ENCODE data around the gene PAPPA2.

PAPPA2 gene

DNA sequence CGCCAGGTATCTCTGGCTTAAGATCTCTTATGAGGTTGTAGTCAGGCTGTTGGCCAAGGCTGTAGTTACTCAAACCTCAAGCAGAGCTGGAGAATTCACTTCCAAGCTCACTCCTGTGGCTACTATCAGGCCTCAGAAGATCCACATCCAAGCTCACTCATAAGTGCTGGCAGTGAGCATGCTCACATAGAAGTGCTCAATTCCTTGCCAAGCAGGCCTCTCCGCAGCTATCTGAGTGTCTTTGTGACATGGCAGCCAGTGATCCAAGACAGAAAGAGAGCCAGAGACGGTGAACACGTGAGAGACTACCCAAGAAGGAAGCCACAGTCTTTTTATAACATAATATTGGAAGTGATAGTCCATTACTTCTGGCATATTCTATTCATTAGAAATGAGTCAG is 278.2 kb downstream of the PAPPA2 start:
- H3K27me3 ChIP-seq (ENCODE audit: insufficient read depth, low read length), result no peaks in the 10 kb centered on the region
- H3K79me2 ChIP-seq (ENCODE audit: control insufficient read depth, insufficient read depth, low read length, poor library complexity), result no peaks in the 10 kb centered on the region
- no peak overlapping the region for H3K23ac ChIP-seq (ENCODE audit: low read length)
- H3K4me2 ChIP-seq (ENCODE audit: low read length), result no peak overlapping the region
- H3K14ac ChIP-seq (ENCODE audit: low read length), result no peak overlapping the region
- H3K27ac ChIP-seq (ENCODE audit: low read depth, low read length), result no peak overlapping the region
- no peaks in the 10 kb centered on the region for H3K79me1 ChIP-seq (ENCODE audit: low read length)
- no peak overlapping the region for H2BK5ac ChIP-seq (ENCODE audit: low read depth, low read length, poor library complexity)
- H3K4me3 ChIP-seq (ENCODE audit: low read depth, low read length), result no peak overlapping the region
- H3K9ac ChIP-seq (ENCODE audit: low read length), result no peak overlapping the region
- no peaks in the 10 kb centered on the region for H3K4me1 ChIP-seq (ENCODE audit: control insufficient read depth in 1 of 2, insufficient read depth in 2 of 2, low read length in 2 of 2)
- H4K91ac ChIP-seq (ENCODE audit: low read depth, low read length), result no peak overlapping the region
- H2BK12ac ChIP-seq (ENCODE audit: low read length), result no peak overlapping the region
- H4K12ac ChIP-seq (ENCODE audit: low read depth, low read length), result no peak overlapping the region
- no peak overlapping the region for H4K8ac ChIP-seq (ENCODE audit: low read depth, low read length)
- H3K18ac ChIP-seq (ENCODE audit: low read length), result no peak overlapping the region
- H2BK120ac ChIP-seq (ENCODE audit: insufficient read depth, low read length, poor library complexity), result no peak overlapping the region
- peaks cover 2 to 4% of the 10 kb centered on the region in 2 experiments for H3K36me3 ChIP-seq (ENCODE audit: control insufficient read depth in 1 of 2, insufficient read depth in 2 of 2, low read length in 2 of 2)
- no peak overlapping the region for H2AK5ac ChIP-seq (ENCODE audit: low read length)
- no peak overlapping the region for H2AFZ ChIP-seq (ENCODE audit: insufficient read depth, low read length, poor library complexity)
- H3K4ac ChIP-seq (ENCODE audit: low read depth, low read length), result no peak overlapping the region
- H3K9me3 ChIP-seq (ENCODE audit: insufficient read depth, low read depth, low read length), result no peaks in the 10 kb centered on the region
- DNase-seq, result no peak
- no CpG with 5 or more reads among the region's 4 CpGs for WGBS (ENCODE audit: extremely low coverage, insufficient coverage, insufficient read length)

DNA sequence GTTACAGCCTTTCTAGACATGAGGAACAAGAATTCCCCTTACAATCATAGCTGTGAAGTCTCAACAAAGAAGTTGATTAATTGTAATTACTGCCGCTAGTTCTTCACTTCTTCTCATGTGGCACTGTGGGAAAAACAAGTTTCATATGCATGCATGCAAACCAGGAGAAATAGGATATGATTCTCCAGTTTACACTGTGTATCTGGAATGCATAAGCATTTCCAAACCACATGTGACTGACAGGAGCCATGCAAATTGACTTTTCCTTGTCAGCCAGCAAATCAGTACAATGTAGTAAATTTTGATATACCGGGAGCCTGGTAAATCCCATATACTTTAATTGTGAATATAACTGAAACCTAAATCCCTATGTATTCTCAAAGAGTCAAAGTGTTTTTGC is 279.3 kb downstream of the PAPPA2 start:
- Histone ChIP-seq H3K9ac (ENCODE audit: low read length) (no peak overlapping the region), H3K79me2 (ENCODE audit: control insufficient read depth, insufficient read depth, low read length, poor library complexity) (no peaks in the 10 kb centered on the region)

GRCh38 chr1:176744142-176744541 is 281.2 kb downstream of the PAPPA2 start:
- H3K36me3 ChIP-seq (ENCODE audit: control insufficient read depth in 1 of 2, insufficient read depth in 2 of 2, low read length in 2 of 2), result peaks cover 2 to 4% of the 10 kb centered on the region in 2 experiments
- no peak overlapping the region for H4K91ac ChIP-seq (ENCODE audit: low read depth, low read length)
- no peak overlapping the region for H4K12ac ChIP-seq (ENCODE audit: low read depth, low read length)
- no peak overlapping the region for H3K9ac ChIP-seq (ENCODE audit: low read length)
- WGBS (ENCODE audit: extremely low coverage, insufficient coverage, insufficient read length), result no CpG with 5 or more reads among the region's 1 CpG
- no peak overlapping the region for H3K23ac ChIP-seq (ENCODE audit: low read length)
- no peak overlapping the region for H3K27ac ChIP-seq (ENCODE audit: low read depth, low read length)
- H3K18ac ChIP-seq (ENCODE audit: low read length), result no peak overlapping the region
- H3K4me1 ChIP-seq (ENCODE audit: control insufficient read depth in 1 of 2, insufficient read depth in 2 of 2, low read length in 2 of 2), result no peaks in the 10 kb centered on the region
- no peaks in the 10 kb centered on the region for H3K27me3 ChIP-seq (ENCODE audit: insufficient read depth, low read length)
- H3K4ac ChIP-seq (ENCODE audit: low read depth, low read length), result no peak overlapping the region
- H3K79me1 ChIP-seq (ENCODE audit: low read length), result no peaks in the 10 kb centered on the region
- no peak overlapping the region for H2AFZ ChIP-seq (ENCODE audit: insufficient read depth, low read length, poor library complexity)
- no peaks in the 10 kb centered on the region for H3K79me2 ChIP-seq (ENCODE audit: control insufficient read depth, insufficient read depth, low read length, poor library complexity)
- DNase-seq, result no peak
- no peak overlapping the region for H3K4me2 ChIP-seq (ENCODE audit: low read length)
- H3K4me3 ChIP-seq (ENCODE audit: low read depth, low read length), result no peak overlapping the region
- no peak overlapping the region for H4K8ac ChIP-seq (ENCODE audit: low read depth, low read length)
- no peak overlapping the region for H2BK12ac ChIP-seq (ENCODE audit: low read length)
- H2BK5ac ChIP-seq (ENCODE audit: low read depth, low read length, poor library complexity), result no peak overlapping the region
- H3K9me3 ChIP-seq (ENCODE audit: insufficient read depth, low read depth, low read length), result no peaks in the 10 kb centered on the region
- no peak overlapping the region for H2BK120ac ChIP-seq (ENCODE audit: insufficient read depth, low read length, poor library complexity)
- no peak overlapping the region for H2AK5ac ChIP-seq (ENCODE audit: low read length)
- H3K14ac ChIP-seq (ENCODE audit: low read length), result no peak overlapping the region

More for the DNA sequence above, 279.3 kb downstream of the PAPPA2 start:
- H3K14ac ChIP-seq (ENCODE audit: low read length), result no peak overlapping the region
- no peak overlapping the region for H2BK120ac ChIP-seq (ENCODE audit: insufficient read depth, low read length, poor library complexity)
- H3K4ac ChIP-seq (ENCODE audit: low read depth, low read length), result no peak overlapping the region
- H2AFZ ChIP-seq (ENCODE audit: insufficient read depth, low read length, poor library complexity), result no peak overlapping the region
- H3K23ac ChIP-seq (ENCODE audit: low read length), result no peak overlapping the region
- no CpG with 5 or more reads among the region's 2 CpGs for WGBS (ENCODE audit: extremely low coverage, insufficient coverage, insufficient read length)
- H3K27ac ChIP-seq (ENCODE audit: low read depth, low read length), result no peak overlapping the region
- H4K12ac ChIP-seq (ENCODE audit: low read depth, low read length), result no peak overlapping the region
- no peak overlapping the region for H3K4me3 ChIP-seq (ENCODE audit: low read depth, low read length)
- peaks cover 2 to 4% of the 10 kb centered on the region in 2 experiments for H3K36me3 ChIP-seq (ENCODE audit: control insufficient read depth in 1 of 2, insufficient read depth in 2 of 2, low read length in 2 of 2)
- H3K18ac ChIP-seq (ENCODE audit: low read length), result no peak overlapping the region
- DNase-seq, result no peak
- no peak overlapping the region for H2AK5ac ChIP-seq (ENCODE audit: low read length)
- no peak overlapping the region for H3K4me2 ChIP-seq (ENCODE audit: low read length)
- H4K8ac ChIP-seq (ENCODE audit: low read depth, low read length), result no peak overlapping the region
- no peaks in the 10 kb centered on the region for H3K79me1 ChIP-seq (ENCODE audit: low read length)
- H3K4me1 ChIP-seq (ENCODE audit: control insufficient read depth in 1 of 2, insufficient read depth in 2 of 2, low read length in 2 of 2), result no peaks in the 10 kb centered on the region
- no peak overlapping the region for H2BK12ac ChIP-seq (ENCODE audit: low read length)
- no peaks in the 10 kb centered on the region for H3K9me3 ChIP-seq (ENCODE audit: insufficient read depth, low read depth, low read length)
- H3K27me3 ChIP-seq (ENCODE audit: insufficient read depth, low read length), result no peaks in the 10 kb centered on the region
- H4K91ac ChIP-seq (ENCODE audit: low read depth, low read length), result no peak overlapping the region
- no peak overlapping the region for H2BK5ac ChIP-seq (ENCODE audit: low read depth, low read length, poor library complexity)

DNA sequence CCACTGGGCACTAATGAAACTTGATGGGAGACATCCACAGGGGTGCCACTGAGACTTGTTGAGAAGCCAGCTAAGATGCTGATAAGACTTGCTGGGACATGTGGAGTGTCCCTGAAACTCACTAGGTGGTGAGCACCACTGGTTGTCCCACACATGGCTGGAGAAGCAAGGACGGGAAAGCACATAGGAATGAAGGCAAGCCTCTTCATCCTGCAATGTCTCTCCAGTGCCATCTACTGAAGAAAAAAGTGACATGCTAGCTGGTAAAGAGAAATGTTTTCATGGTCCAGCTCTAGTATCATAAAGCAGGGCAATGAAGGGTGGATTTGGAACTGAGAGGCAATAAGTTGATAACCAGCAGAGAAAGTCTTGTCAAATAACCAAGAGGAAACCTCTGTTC is 283.0 kb downstream of the PAPPA2 start:
- no peaks in the 10 kb centered on the region for H3K4me1 ChIP-seq (ENCODE audit: control insufficient read depth in 1 of 2, insufficient read depth in 2 of 2, low read length in 2 of 2)
- H2BK5ac ChIP-seq (ENCODE audit: low read depth, low read length, poor library complexity), result no peak overlapping the region
- no peak overlapping the region for H2AFZ ChIP-seq (ENCODE audit: insufficient read depth, low read length, poor library complexity)
- no peak overlapping the region for H3K27ac ChIP-seq (ENCODE audit: low read depth, low read length)
- no peak overlapping the region for H3K4me2 ChIP-seq (ENCODE audit: low read length)
- DNase-seq, result peak; percentile 11 to 52
- H3K79me1 ChIP-seq (ENCODE audit: low read length), result no peaks in the 10 kb centered on the region
- peaks cover 0 to 4% of the 10 kb centered on the region in 2 experiments for H3K36me3 ChIP-seq (ENCODE audit: control insufficient read depth in 1 of 2, insufficient read depth in 2 of 2, low read length in 2 of 2)
- H4K12ac ChIP-seq (ENCODE audit: low read depth, low read length), result no peak overlapping the region
- H3K4ac ChIP-seq (ENCODE audit: low read depth, low read length), result no peak overlapping the region
- no peak overlapping the region for H3K14ac ChIP-seq (ENCODE audit: low read length)
- H3K9me3 ChIP-seq (ENCODE audit: insufficient read depth, low read depth, low read length), result no peaks in the 10 kb centered on the region
- no peak overlapping the region for H2BK120ac ChIP-seq (ENCODE audit: insufficient read depth, low read length, poor library complexity)
- WGBS (ENCODE audit: extremely low coverage, insufficient coverage, insufficient read length), result no CpG with 5 or more reads among the region's 1 CpG
- no peak overlapping the region for H2BK12ac ChIP-seq (ENCODE audit: low read length)
- H4K91ac ChIP-seq (ENCODE audit: low read depth, low read length), result no peak overlapping the region
- H3K18ac ChIP-seq (ENCODE audit: low read length), result no peak overlapping the region
- no peak overlapping the region for H2AK5ac ChIP-seq (ENCODE audit: low read length)
- H3K9ac ChIP-seq (ENCODE audit: low read length), result no peak overlapping the region
- H4K8ac ChIP-seq (ENCODE audit: low read depth, low read length), result no peak overlapping the region
- no peak overlapping the region for H3K23ac ChIP-seq (ENCODE audit: low read length)
- H3K79me2 ChIP-seq (ENCODE audit: control insufficient read depth, insufficient read depth, low read length, poor library complexity), result no peaks in the 10 kb centered on the region
- H3K4me3 ChIP-seq (ENCODE audit: low read depth, low read length), result no peak overlapping the region
- no peaks in the 10 kb centered on the region for H3K27me3 ChIP-seq (ENCODE audit: insufficient read depth, low read length)

All from trophoblast cell (in vitro differentiated cells and primary cell).